Trophoblast cell (in vitro differentiated cells and primary cell): ENCODE data around the gene ADH4.

Source experiments
- DNase-seq, 2 donors: peaks; one replicate each; pipeline ENCODE4 v3.0.0-alpha.2; 2016
- H2AFZ ChIP-seq: 2 replicates; pipeline ENCODE4 v1.6.1; 2013; ENCODE audit warnings: low read length, moderate library complexity, mild to moderate bottlenecking; ENCODE audit not compliant: insufficient read depth, poor library complexity
- H2AK5ac ChIP-seq: 2 replicates; pipeline ENCODE4 v1.6.1; 2013; ENCODE audit warnings: mild to moderate bottlenecking, low read length
- H2BK120ac ChIP-seq: 2 replicates; pipeline ENCODE4 v1.6.1; 2013; ENCODE audit warnings: low read length, mild to moderate bottlenecking, moderate library complexity; ENCODE audit not compliant: insufficient read depth, poor library complexity
- H2BK12ac ChIP-seq: 2 replicates; pipeline ENCODE4 v1.6.1; 2013; ENCODE audit warnings: mild to moderate bottlenecking, low read length, moderate library complexity
- H2BK5ac ChIP-seq: 2 replicates; pipeline ENCODE4 v1.6.1; 2013; ENCODE audit warnings: low read length, low read depth, moderate library complexity, mild to moderate bottlenecking; ENCODE audit not compliant: poor library complexity
- H3K14ac ChIP-seq: 2 replicates; pipeline ENCODE4 v1.6.1; 2013; ENCODE audit warnings: mild to moderate bottlenecking, low read length
- H3K18ac ChIP-seq: 2 replicates; pipeline ENCODE4 v1.6.1; 2013; ENCODE audit warnings: mild to moderate bottlenecking, low read length
- H3K23ac ChIP-seq: 2 replicates; pipeline ENCODE4 v1.6.1; 2013; ENCODE audit warnings: low read length
- H3K27ac ChIP-seq: 2 replicates; pipeline ENCODE4 v1.5.1; 2013; ENCODE audit warnings: low read depth, mild to moderate bottlenecking, inconsistent platforms, low read length, moderate library complexity
- H3K27me3 ChIP-seq: 2 replicates; pipeline ENCODE4 v1.6.1; 2013; ENCODE audit warnings: inconsistent platforms, mild to moderate bottlenecking, low read length, moderate library complexity; ENCODE audit not compliant: insufficient read depth
- H3K36me3 ChIP-seq, 2 experiments: 1 replicate in 1 of 2; 2 replicates in 1 of 2; pipeline ENCODE4 v1.6.1; 2013; ENCODE audit warnings: low read length in 2 of 2, mild to moderate bottlenecking in 2 of 2, moderate library complexity in 1 of 2; ENCODE audit not compliant: insufficient read depth in 2 of 2, control insufficient read depth in 1 of 2
- H3K4ac ChIP-seq: 2 replicates; pipeline ENCODE4 v1.6.1; 2013; ENCODE audit warnings: low read depth, mild to moderate bottlenecking, low read length, moderate library complexity
- H3K4me1 ChIP-seq, 2 experiments: 1 replicate in 1 of 2; 2 replicates in 1 of 2; pipeline ENCODE4 v1.6.1; 2013; ENCODE audit warnings: low read length in 2 of 2, mild to moderate bottlenecking in 2 of 2, moderate library complexity in 1 of 2; ENCODE audit not compliant: insufficient read depth in 2 of 2, control insufficient read depth in 1 of 2
- H3K4me2 ChIP-seq: 2 replicates; pipeline ENCODE4 v1.6.1; 2013; ENCODE audit warnings: inconsistent platforms, mild to moderate bottlenecking, low read length, moderate library complexity
- H3K4me3 ChIP-seq: 2 replicates; pipeline ENCODE4 v1.5.1; 2013; ENCODE audit warnings: mild to moderate bottlenecking, low read depth, low read length, inconsistent platforms
- H3K79me1 ChIP-seq: one replicate; pipeline ENCODE4 v1.6.1; 2013; ENCODE audit warnings: low read length
- H3K79me2 ChIP-seq: 2 replicates; pipeline ENCODE4 v1.6.1; 2013; ENCODE audit warnings: low read length, mild to moderate bottlenecking; ENCODE audit not compliant: control insufficient read depth, insufficient read depth, poor library complexity
- H3K9ac ChIP-seq: 2 replicates; pipeline ENCODE4 v1.6.1; 2013; ENCODE audit warnings: mild to moderate bottlenecking, low read length
- H3K9me3 ChIP-seq: 2 replicates; pipeline ENCODE4 v1.6.1; 2013; ENCODE audit warnings: low read depth, mild to moderate bottlenecking, control low read depth, inconsistent platforms, low read length; ENCODE audit not compliant: insufficient read depth
- H4K12ac ChIP-seq: 2 replicates; pipeline ENCODE4 v1.6.1; 2013; ENCODE audit warnings: low read depth, mild to moderate bottlenecking, low read length, moderate library complexity
- H4K8ac ChIP-seq: 2 replicates; pipeline ENCODE4 v1.6.1; 2013; ENCODE audit warnings: low read depth, mild to moderate bottlenecking, low read length, moderate library complexity
- H4K91ac ChIP-seq: one replicate; pipeline ENCODE4 v1.6.1; 2013; ENCODE audit warnings: low read depth, mild to moderate bottlenecking, low read length, moderate library complexity
- WGBS: extraction: QIAGEN DNeasy Blood & Tissue Kit; methylation state at CpG from one replicate; pipeline ENCODE4 v1.1.7; 2013; ENCODE audit warnings: missing lambda C conversion rate; ENCODE audit not compliant: insufficient read length, insufficient coverage; ENCODE audit errors: extremely low coverage; 5-methylcytosine and 5-hydroxymethylcytosine counted together

The ADH4 gene

GRCh38 chr4:99136329-99136728 is 7.8 kb downstream of the ADH4 start:
- H3K4me1 ChIP-seq, result peaks cover 0 to 2% of the 10 kb centered on the region in 2 experiments
- no peak overlapping the region for H3K9ac ChIP-seq
- no peak overlapping the region for H3K4me2 ChIP-seq
- H3K27me3 ChIP-seq, result no peaks in the 10 kb centered on the region
- H3K23ac ChIP-seq, result no peak overlapping the region
- no peak overlapping the region for H3K14ac ChIP-seq
- H3K79me2 ChIP-seq, result no peaks in the 10 kb centered on the region
- no peak overlapping the region for H4K91ac ChIP-seq
- no peak overlapping the region for H4K8ac ChIP-seq
- H3K18ac ChIP-seq, result no peak overlapping the region
- H3K4ac ChIP-seq, result no peak overlapping the region
- no peak overlapping the region for H2BK12ac ChIP-seq
- no peak overlapping the region for H4K12ac ChIP-seq
- no peaks in the 10 kb centered on the region for H3K79me1 ChIP-seq
- no peak overlapping the region for H2AK5ac ChIP-seq
- H3K36me3 ChIP-seq, result no peaks in the 10 kb centered on the region
- peak in 1 of 2 donors; percentile 27 for DNase-seq
- H3K4me3 ChIP-seq, result no peak overlapping the region
- no peak overlapping the region for H3K27ac ChIP-seq
- H3K9me3 ChIP-seq, result no peaks in the 10 kb centered on the region
- no peak overlapping the region for H2BK120ac ChIP-seq
- H2AFZ ChIP-seq, result no peak overlapping the region
- H2BK5ac ChIP-seq, result no peak overlapping the region

- Histone ChIP-seq H2BK120ac (no peak overlapping the region), H2AFZ (no peak overlapping the region), H3K4me1 (peaks cover 0 to 2% of the 10 kb centered on the region in 2 experiments), H3K23ac (no peak overlapping the region), H2AK5ac (no peak overlapping the region), H4K8ac (no peak overlapping the region), H3K14ac (no peak overlapping the region), H3K18ac (no peak overlapping the region), H2BK12ac (no peak overlapping the region), H2BK5ac (no peak overlapping the region), H3K4me3 (no peak overlapping the region), H3K4me2 (no peak overlapping the region), H3K4ac (no peak overlapping the region), H3K27ac (no peak overlapping the region), H3K79me2 (no peaks in the 10 kb centered on the region), H3K79me1 (no peaks in the 10 kb centered on the region), H4K91ac (no peak overlapping the region), H3K9ac (no peak overlapping the region), H3K9me3 (no peaks in the 10 kb centered on the region), H3K27me3 (no peaks in the 10 kb centered on the region), H4K12ac (no peak overlapping the region), H3K36me3 (no peaks in the 10 kb centered on the region)
- DNase-seq, result peak; percentile 75 to 97
- WGBS, result no CpG with 5 or more reads among the region's 3 CpGs
Measured at GRCh38 chr4:99135541-99136162, 8.4 kb downstream of the ADH4 start.

- Histone ChIP-seq H2BK5ac (no peak overlapping the region), H3K27ac (no peak overlapping the region), H3K18ac (no peak overlapping the region), H2AK5ac (no peak overlapping the region), H3K4me3 (no peak overlapping the region), H2BK120ac (no peak overlapping the region), H3K23ac (no peak overlapping the region), H3K79me1 (no peaks in the 10 kb centered on the region), H3K9ac (no peak overlapping the region), H3K4me1 (peaks cover 0 to 2% of the 10 kb centered on the region in 2 experiments), H3K27me3 (no peaks in the 10 kb centered on the region), H3K4me2 (no peak overlapping the region), H4K8ac (no peak overlapping the region), H3K14ac (no peak overlapping the region), H4K12ac (no peak overlapping the region), H3K79me2 (no peaks in the 10 kb centered on the region), H2AFZ (no peak overlapping the region), H3K4ac (no peak overlapping the region), H3K36me3 (no peaks in the 10 kb centered on the region), H4K91ac (no peak overlapping the region), H3K9me3 (no peaks in the 10 kb centered on the region), H2BK12ac (no peak overlapping the region)
- no CpG with 5 or more reads among the region's 3 CpGs for WGBS
- peak; percentile 49 to 89 for DNase-seq
Measured at GRCh38 chr4:99134586-99134985, 9.5 kb downstream of the ADH4 start.

GRCh38 chr4:99131378-99131777 is 12.7 kb downstream of the ADH4 start:
- Histone ChIP-seq H3K4me2 (no peak overlapping the region), H3K27ac (no peak overlapping the region), H3K4me1 (peaks cover 0 to 2% of the 10 kb centered on the region in 2 experiments), H2BK12ac (no peak overlapping the region), H3K79me1 (no peaks in the 10 kb centered on the region), H2AFZ (no peak overlapping the region), H4K8ac (no peak overlapping the region), H4K12ac (no peak overlapping the region), H3K18ac (no peak overlapping the region), H2BK120ac (no peak overlapping the region), H3K23ac (no peak overlapping the region), H3K9me3 (no peaks in the 10 kb centered on the region), H2AK5ac (no peak overlapping the region), H3K9ac (no peak overlapping the region), H3K79me2 (no peaks in the 10 kb centered on the region), H3K14ac (no peak overlapping the region), H3K36me3 (no peaks in the 10 kb centered on the region), H3K4me3 (no peak overlapping the region), H3K4ac (no peak overlapping the region), H3K27me3 (no peaks in the 10 kb centered on the region), H4K91ac (no peak overlapping the region), H2BK5ac (no peak overlapping the region)
- DNase-seq, result no peak
- WGBS, result no CpG with 5 or more reads among the region's 2 CpGs
